HG02623 (cell line): Measurements from ENCODE around the gene TEK.

Experiments
- ATAC-seq: cut with Tn5 transposase; IDR thresholded peaks from one replicate; pipeline ENCODE4 v1.9.1; 2021; ENCODE audit warnings: moderate library complexity; ENCODE audit not compliant: unreplicated experiment

TEK gene

DNA sequence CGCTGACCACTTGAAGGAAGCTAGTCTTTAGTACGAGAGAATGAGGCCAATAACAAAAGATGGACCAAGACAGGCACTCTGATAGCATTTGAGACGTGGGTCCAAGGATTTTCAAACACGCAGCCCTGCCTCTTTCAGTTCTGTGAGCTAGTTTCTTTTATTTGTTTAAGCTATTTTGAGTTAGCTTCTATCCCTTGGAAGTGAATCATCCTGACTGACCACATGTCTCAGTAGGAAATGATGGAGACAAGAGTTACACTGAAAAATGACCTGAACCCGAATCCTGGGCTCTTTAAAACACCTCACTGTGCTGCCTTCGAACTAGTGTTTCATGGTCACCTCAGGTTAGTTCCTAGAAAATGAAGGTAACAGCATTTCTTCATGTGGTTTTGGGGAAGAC lies 9.9 kb downstream of the TEK start:
- ATAC-seq = no peak

GRCh38 chr9:27124151-27124550 lies 15.1 kb downstream of the TEK start:
- no peak for ATAC-seq

- no peak for ATAC-seq
Measured at GRCh38 chr9:27125030-27125429, 16.0 kb downstream of the TEK start.

DNA sequence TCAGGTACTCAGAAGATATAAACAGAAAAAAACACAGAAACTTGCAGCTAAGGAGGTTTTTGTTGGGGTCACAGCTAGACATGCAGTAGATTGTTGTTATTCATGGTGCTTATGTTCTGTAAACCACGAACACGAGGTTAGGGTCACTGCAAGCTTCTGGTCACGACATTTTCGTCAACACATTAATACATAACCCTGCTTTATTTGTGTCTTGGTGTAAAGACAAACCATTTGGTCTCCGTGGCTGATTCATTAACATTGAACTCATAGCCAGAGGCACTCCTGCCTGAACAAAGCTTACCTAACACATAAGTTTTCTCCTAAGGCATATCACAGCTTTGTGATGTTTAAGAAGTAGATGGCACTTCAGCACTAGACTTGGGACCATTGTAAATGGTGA lies 16.9 kb downstream of the TEK start:
- ATAC-seq = no peak

DNA sequence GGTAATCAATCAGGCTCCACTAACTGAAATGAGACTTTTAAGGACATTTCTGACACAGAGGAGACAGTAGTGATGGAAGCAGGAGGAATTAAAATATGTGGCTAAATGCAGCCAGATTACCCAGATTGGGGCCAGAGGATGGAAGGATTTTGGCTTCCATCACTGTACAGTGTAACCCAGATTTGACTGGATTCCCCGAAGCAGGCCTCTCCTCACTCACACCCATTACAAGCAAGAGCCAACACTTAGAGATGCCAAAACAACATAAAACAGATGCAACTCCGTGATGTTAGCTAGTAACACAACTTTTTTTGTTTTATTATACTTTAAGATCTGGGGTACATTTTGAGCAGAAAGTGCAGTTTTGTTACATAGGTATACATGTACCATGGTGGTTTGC lies 17.6 kb downstream of the TEK start:
- ATAC-seq = no peak

DNA sequence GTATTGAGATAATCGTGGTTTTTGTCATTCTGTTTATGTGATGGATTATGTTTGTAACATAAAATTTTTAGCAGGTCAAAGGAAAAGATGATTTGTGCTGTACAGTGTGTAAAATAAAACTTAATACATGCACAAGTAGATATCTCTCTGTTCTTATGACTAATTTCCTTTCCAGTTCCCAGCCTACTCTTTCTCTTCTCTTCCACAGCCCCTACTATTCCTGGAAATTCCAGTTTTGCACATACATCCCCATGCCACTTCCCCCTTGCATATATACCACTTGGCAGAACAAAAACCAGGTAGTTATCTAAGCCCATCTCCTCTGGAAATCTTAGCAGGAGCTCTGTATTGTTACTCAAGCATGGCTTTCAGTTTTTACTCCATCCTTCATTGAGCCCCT lies 20.2 kb downstream of the TEK start:
- no peak for ATAC-seq

DNA sequence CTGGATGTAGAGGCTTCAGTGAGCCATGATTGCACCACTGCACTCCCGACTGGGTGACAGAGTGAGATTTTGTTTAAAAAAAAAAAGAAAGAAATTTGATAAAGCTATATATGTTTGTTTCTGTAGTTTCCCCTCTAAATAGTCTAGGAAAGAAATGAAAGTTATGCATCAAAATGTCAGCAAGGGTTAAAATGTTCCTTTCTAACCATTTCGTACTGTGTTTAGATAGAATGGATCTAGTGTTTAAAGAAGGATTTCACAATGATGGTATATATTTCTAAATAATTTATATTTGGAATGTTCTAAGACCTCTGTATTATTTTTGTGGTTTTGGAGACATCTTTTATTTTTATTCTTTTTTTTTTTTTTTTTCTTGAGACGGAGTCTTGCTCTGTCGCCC lies 22.7 kb downstream of the TEK start:
- ATAC-seq = no peak

GRCh38 chr9:27133817-27134216 lies 24.8 kb downstream of the TEK start:
- no peak for ATAC-seq

GRCh38 chr9:27142299-27142930 lies 33.4 kb downstream of the TEK start:
- no peak for ATAC-seq

GRCh38 chr9:27145143-27145542 lies 36.1 kb downstream of the TEK start:
- no peak for ATAC-seq

GRCh38 chr9:27149651-27150050 lies 40.6 kb downstream of the TEK start:
- no peak for ATAC-seq

DNA sequence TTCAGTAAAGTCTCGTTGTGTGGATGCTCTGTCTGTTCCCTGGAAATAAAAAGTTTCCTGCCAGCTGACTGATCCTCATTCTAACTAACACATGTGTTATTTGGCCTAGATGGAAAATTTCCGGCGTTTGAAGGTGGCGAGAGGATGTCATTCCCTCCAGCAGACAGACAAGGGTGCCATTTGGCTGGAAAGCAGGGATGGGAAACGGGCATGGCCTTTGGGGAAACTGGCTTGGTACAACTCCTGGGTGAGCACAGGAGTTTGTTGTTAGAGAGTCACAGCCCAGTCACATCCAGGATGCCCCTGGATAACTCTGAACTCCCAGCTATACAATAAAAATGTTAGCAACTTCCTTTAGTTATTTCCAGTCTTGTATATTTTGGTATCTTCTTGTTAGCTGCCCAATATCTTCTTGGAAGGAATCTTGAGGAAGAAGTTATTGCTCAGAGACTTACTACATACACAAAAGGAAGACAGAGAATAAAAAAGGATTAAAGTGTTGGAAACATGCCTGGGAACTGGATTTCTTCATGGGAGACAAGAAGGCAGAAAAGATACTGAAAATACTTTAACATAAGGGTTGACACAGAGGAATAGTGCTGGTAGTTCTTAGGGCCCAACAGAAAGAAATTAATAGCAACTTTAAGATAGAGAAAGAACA lies 41.9 kb downstream of the TEK start:
- ATAC-seq = no peak

- no peak for ATAC-seq
Measured at GRCh38 chr9:27151693-27152404, 42.8 kb downstream of the TEK start.

- no peak for ATAC-seq
Measured at GRCh38 chr9:27152405-27152718, 43.3 kb downstream of the TEK start.

DNA sequence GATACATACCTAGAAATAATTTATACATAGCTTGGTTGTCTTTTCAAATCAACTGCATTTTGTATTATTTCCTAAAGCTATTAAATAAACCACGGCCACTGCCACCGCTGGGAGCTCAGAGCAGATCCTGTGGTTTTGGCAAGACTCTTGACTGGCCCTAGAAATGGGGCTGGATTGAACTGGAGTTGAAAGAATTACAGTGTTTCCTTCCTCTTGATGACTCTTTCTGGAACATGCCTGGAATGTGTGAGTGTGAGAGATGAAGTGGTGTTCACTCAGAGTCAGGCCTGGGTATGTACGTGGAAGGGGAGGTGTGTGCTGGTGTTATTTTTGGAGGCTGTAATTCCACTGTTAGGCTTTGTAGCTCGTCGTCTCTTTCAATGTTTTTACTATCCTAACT lies 45.9 kb downstream of the TEK start:
- ATAC-seq = no peak

DNA sequence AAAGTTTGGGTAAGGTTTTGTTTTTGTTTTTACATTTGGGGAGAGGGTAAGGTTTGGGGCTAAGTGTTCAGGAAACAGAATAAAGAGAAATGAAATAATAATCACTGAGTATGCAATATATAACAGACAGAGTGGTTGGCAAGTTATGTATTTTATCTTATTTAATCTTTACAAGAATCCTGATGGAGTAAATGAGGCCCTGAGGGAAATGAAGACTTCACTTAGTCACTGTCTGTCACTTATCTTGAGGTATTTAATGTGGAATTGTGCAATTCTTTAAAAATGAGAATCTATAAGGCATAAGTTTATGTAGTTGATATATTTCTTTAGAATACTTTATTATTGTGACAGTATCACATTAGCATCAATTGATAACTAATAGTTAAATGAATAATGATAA lies 48.1 kb downstream of the TEK start:
- no peak for ATAC-seq

- no peak for ATAC-seq
Measured at GRCh38 chr9:27157736-27158135, 48.7 kb downstream of the TEK start.

DNA sequence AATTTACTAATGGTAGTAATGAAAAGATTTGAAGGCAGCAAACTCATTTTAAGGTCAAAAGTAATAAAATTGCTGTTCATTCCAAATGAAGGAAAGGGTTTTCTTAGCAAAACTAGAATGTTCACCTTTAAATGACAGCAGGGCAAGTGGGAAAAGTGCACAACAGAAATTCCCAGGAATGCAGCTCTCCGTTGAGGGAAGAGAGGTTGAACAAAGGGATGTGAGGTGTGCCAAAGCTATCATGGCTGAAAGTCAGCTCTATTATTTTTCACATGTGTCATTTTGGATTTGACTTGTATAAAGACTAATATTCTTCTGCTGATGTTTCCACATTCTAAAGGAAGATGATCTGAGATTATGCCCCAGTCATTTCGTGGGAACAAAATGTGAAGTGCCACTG lies 51.6 kb downstream of the TEK start:
- ATAC-seq = no peak

DNA sequence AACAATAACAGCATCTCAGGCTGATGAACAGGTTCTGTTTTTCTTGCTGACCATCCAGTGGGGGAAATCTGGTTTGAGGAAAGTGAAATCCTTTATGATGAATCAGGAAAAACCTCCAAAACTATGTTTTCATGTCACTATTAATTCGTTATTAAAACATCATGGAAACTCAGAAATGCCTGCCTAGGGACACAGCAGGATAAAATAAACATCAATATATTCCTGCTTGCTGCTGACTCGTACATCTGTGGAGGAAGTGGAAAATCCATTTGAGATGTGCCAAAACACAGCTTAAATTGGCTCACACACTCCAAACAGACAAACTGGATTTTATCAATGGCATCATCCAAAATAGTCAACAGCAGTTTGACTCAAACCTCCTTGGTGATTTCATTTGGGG lies 53.0 kb downstream of the TEK start:
- ATAC-seq = no peak

DNA sequence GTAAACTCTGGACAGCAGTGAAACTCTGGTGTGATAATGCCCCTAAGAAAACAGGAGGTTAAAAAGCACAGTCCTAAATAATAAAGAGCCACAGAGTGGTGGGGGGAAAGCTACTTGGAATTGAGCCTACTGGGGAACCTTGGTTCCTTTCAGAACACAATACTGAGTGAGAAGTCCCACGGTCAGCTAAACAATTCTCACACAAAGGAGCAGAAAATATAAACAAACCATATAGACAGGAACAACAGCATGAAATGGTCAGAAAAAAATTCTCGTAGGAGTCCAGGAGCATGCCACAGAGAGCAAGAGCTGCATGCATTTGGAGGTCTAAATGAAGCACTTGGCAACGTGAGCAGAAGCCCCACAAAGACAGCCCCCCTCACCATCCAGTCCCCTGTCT lies 56.0 kb downstream of the TEK start:
- no peak for ATAC-seq

DNA sequence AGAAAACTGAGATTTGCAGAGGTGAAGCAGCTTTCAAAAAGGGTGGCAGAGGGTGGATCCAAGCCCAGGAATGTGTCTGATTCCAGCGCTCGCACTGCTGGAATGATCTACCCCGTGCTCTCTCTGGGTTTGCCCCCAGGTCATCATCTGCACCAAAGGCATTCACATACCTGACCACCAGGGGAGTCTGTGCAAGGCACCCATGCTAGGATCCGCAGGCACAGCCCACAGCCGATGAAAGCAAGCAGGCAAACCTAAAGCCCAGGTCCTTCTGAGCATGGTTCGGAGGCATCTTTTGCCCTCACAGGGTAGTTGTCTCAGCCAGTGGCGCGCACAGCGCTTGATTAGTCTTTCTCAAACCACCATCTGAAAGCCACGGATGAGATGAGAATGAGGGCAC lies 56.6 kb downstream of the TEK start:
- no peak for ATAC-seq

DNA sequence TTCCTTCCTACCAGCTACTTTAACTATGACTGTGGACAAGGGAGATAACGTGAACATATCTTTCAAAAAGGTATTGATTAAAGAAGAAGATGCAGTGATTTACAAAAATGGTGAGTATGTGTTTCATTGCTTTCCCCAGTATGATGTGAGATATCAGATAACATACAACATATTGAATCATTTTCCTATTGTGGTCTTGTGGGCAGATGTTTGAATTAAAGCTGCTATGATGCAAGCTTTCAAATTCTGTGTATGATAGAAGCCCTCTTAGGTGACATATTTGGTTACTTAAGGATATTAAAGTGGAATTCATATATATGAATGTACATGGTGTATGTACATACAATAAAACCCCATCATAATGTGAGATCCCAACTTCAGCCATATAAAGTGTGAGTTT lies 59.5 kb downstream of the TEK start:
- ATAC-seq = no peak

- ATAC-seq = no peak
Measured at GRCh38 chr9:27168951-27169350, 59.9 kb downstream of the TEK start.
